Bone marrow (tissue), 2 donors: ENCODE measurements around the gene VPS54.
A peak's percentile ranks its signal among the peaks of the same experiment; 100 is the strongest.

Experiments used
- DNase-seq, 2 donors: peaks; one replicate each; lab custom pipeline; 2025; lab: John Stamatoyannopoulos, UW

VPS54 gene

GRCh38 chr2:63914311-63914710, 104.9 kb downstream of the VPS54 start:
- DNase-seq: no peak

- no peak for DNase-seq
Measured at GRCh38 chr2:63903003-63903402, 116.2 kb downstream of the VPS54 start.

GRCh38 chr2:63902149-63902548, 117.1 kb downstream of the VPS54 start:
- DNase-seq: no peak

GRCh38 chr2:63899639-63900038, 119.6 kb downstream of the VPS54 start:
- no peak for DNase-seq

- no peak for DNase-seq
Measured at GRCh38 chr2:63898839-63899238, 120.4 kb downstream of the VPS54 start.

- DNase-seq: no peak
Measured at GRCh38 chr2:63894167-63894566, 125.1 kb downstream of the VPS54 start.

GRCh38 chr2:63893163-63893562, 126.1 kb downstream of the VPS54 start:
- DNase-seq: no peak

- no peak for DNase-seq
Measured at GRCh38 chr2:63891488-63892030, 127.7 kb downstream of the VPS54 start.

GRCh38 chr2:63890678-63891077, 128.6 kb downstream of the VPS54 start:
- no peak for DNase-seq

- peak in 1 of 2 donors; percentile 23 for DNase-seq
Measured at GRCh38 chr2:63888490-63889402, 130.5 kb downstream of the VPS54 start.

- no peak for DNase-seq
Measured at GRCh38 chr2:63888053-63888452, 131.2 kb downstream of the VPS54 start.

- DNase-seq: no peak
Measured at GRCh38 chr2:63886445-63886844, 132.8 kb downstream of the VPS54 start.

GRCh38 chr2:63882395-63883105, 136.7 kb downstream of the VPS54 start:
- DNase-seq: no peak

GRCh38 chr2:63881205-63881604, 138.0 kb downstream of the VPS54 start:
- no peak for DNase-seq

- no peak for DNase-seq
Measured at GRCh38 chr2:63880625-63881024, 138.6 kb downstream of the VPS54 start.

- DNase-seq: no peak
Measured at GRCh38 chr2:63879876-63880433, 139.3 kb downstream of the VPS54 start.

GRCh38 chr2:63878486-63878885, 140.7 kb downstream of the VPS54 start:
- DNase-seq: no peak

- no peak for DNase-seq
Measured at GRCh38 chr2:63876311-63876710, 142.9 kb downstream of the VPS54 start.

GRCh38 chr2:63875559-63876245, 143.5 kb downstream of the VPS54 start:
- no peak for DNase-seq

- DNase-seq: no peak
Measured at GRCh38 chr2:63875131-63875527, 144.1 kb downstream of the VPS54 start.

GRCh38 chr2:63874204-63875130, 144.8 kb downstream of the VPS54 start:
- DNase-seq: no peak
